GM18907 (cell line): ENCODE data around the gene UGT1A6.

Source experiments
- ATAC-seq: cut with Tn5 transposase; IDR thresholded peaks from one replicate; pipeline ENCODE4 v1.9.1; 2021; ENCODE audit warnings: mild to moderate bottlenecking, moderate library complexity; ENCODE audit not compliant: unreplicated experiment

Gene UGT1A6

GRCh38 chr2:233761040-233761769, 68.5 kb downstream of the UGT1A6 start:
- ATAC-seq = no peak

GRCh38 chr2:233764264-233764663, 71.6 kb downstream of the UGT1A6 start:
- no peak for ATAC-seq

GRCh38 chr2:233764761-233765160, 72.1 kb downstream of the UGT1A6 start:
- no peak for ATAC-seq

- ATAC-seq = no peak
Measured at GRCh38 chr2:233766416-233766815, 73.7 kb downstream of the UGT1A6 start.

- ATAC-seq = no peak
Measured at GRCh38 chr2:233768076-233768475, 75.4 kb downstream of the UGT1A6 start.

- ATAC-seq = no peak
Measured at GRCh38 chr2:233769260-233769659, 76.6 kb downstream of the UGT1A6 start.

GRCh38 chr2:233772153-233772552, 79.5 kb downstream of the UGT1A6 start:
- no peak for ATAC-seq

- ATAC-seq = no peak
Measured at GRCh38 chr2:233772583-233772982, 79.9 kb downstream of the UGT1A6 start.

- ATAC-seq = no peak
Measured at GRCh38 chr2:233773854-233774253, 81.2 kb downstream of the UGT1A6 start.

- no peak for ATAC-seq
Measured at GRCh38 chr2:233775414-233775813, 82.7 kb downstream of the UGT1A6 start.

GRCh38 chr2:233778030-233778429, 85.3 kb downstream of the UGT1A6 start, which contains the start of gene MROH2A:
TSS of gene MROH2A (plus strand) at chr2:233778330. CDS start at chr2:233779359, 1,029 bp downstream.
- ATAC-seq = no peak

GRCh38 chr2:233779722-233780121, 87.0 kb downstream of the UGT1A6 start:
- ATAC-seq = no peak

GRCh38 chr2:233780771-233781170, 88.1 kb downstream of the UGT1A6 start:
- no peak for ATAC-seq

GRCh38 chr2:233789554-233789953, 96.9 kb downstream of the UGT1A6 start:
- no peak for ATAC-seq

GRCh38 chr2:233791151-233791882, 98.6 kb downstream of the UGT1A6 start:
- ATAC-seq = no peak

GRCh38 chr2:233791883-233792329, 99.2 kb downstream of the UGT1A6 start:
- ATAC-seq = no peak

- ATAC-seq = no peak
Measured at GRCh38 chr2:233792720-233793119, 100.0 kb downstream of the UGT1A6 start.

- no peak for ATAC-seq
Measured at GRCh38 chr2:233793465-233794127, 100.9 kb downstream of the UGT1A6 start.

GRCh38 chr2:233794128-233794658, 101.5 kb downstream of the UGT1A6 start:
- no peak for ATAC-seq

- ATAC-seq = no peak
Measured at GRCh38 chr2:233795735-233796171, 103.1 kb downstream of the UGT1A6 start.

GRCh38 chr2:233796254-233796653, 103.6 kb downstream of the UGT1A6 start:
- no peak for ATAC-seq
